ENCODE measurements around the gene CALD1.

Gene CALD1

GRCh38 chr7:134908289-134908688 is 128.9 kb downstream of the CALD1 start:
- H3K36me3 Mint-ChIP-seq (ENCODE audit: insufficient read depth) = no peaks in the 10 kb centered on the region
- H3K4me1 Mint-ChIP-seq (ENCODE audit: low read depth in 2 of 2) = no peaks in the 10 kb centered on the region
- DNase-seq (no peak), ATAC-seq (replicated peaks) (no peak)
- H3K4me3 Mint-ChIP-seq = no peak overlapping the region
- no peak overlapping the region for H3K27ac Mint-ChIP-seq
- H3K9me3 Mint-ChIP-seq = no peaks in the 10 kb centered on the region
- no peaks in the 10 kb centered on the region for H3K27me3 Mint-ChIP-seq

- Mint-ChIP-seq H3K27me3 (peaks cover 0 to 7% of the 10 kb centered on the region in 2 donors), H3K27ac (no peak overlapping the region), H3K4me1 (ENCODE audit: low read depth in 2 of 2) (no peaks in the 10 kb centered on the region), H3K36me3 (ENCODE audit: insufficient read depth) (no peaks in the 10 kb centered on the region), H3K4me3 (no peak overlapping the region), H3K9me3 (no peaks in the 10 kb centered on the region)
- ATAC-seq (replicated peaks) (no peak), DNase-seq (no peak)
These were observed 130.9 kb downstream of the CALD1 start for GRCh38 chr7:134910214-134910890.

- H3K4me3 Mint-ChIP-seq = no peak overlapping the region
- H3K36me3 Mint-ChIP-seq (ENCODE audit: insufficient read depth) = no peaks in the 10 kb centered on the region
- no peak for ATAC-seq (replicated peaks)
- H3K27ac Mint-ChIP-seq = no peak overlapping the region
- no peaks in the 10 kb centered on the region for H3K9me3 Mint-ChIP-seq
- no peaks in the 10 kb centered on the region for H3K4me1 Mint-ChIP-seq (ENCODE audit: low read depth in 2 of 2)
- DNase-seq = no peak
- H3K27me3 Mint-ChIP-seq = peaks cover 0 to 7% of the 10 kb centered on the region in 2 donors
These were observed 131.5 kb downstream of the CALD1 start for GRCh38 chr7:134910968-134911367.

GRCh38 chr7:134916171-134916883 is 136.9 kb downstream of the CALD1 start:
- Mint-ChIP-seq H3K4me1 (ENCODE audit: low read depth in 2 of 2) (no peaks in the 10 kb centered on the region), H3K9me3 (no peaks in the 10 kb centered on the region), H3K4me3 (no peak overlapping the region), H3K36me3 (ENCODE audit: insufficient read depth) (no peaks in the 10 kb centered on the region), H3K27me3 (peaks cover 0 to 20% of the 10 kb centered on the region in 2 donors), H3K27ac (no peak overlapping the region)
- DNase-seq (no peak), ATAC-seq (replicated peaks) (no peak)

- H3K9me3 Mint-ChIP-seq = no peaks in the 10 kb centered on the region
- H3K4me1 Mint-ChIP-seq (ENCODE audit: low read depth in 2 of 2) = no peaks in the 10 kb centered on the region
- no peaks in the 10 kb centered on the region for H3K36me3 Mint-ChIP-seq (ENCODE audit: insufficient read depth)
- H3K4me3 Mint-ChIP-seq = no peak overlapping the region
- H3K27ac Mint-ChIP-seq = no peak overlapping the region
- H3K27me3 Mint-ChIP-seq = peaks cover 0 to 20% of the 10 kb centered on the region in 2 donors
- no peak for DNase-seq
- no peak for ATAC-seq (replicated peaks)
These were observed 139.8 kb downstream of the CALD1 start for GRCh38 chr7:134919240-134919641.

GRCh38 chr7:134920026-134920753 is 140.8 kb downstream of the CALD1 start:
- no peak for ATAC-seq (replicated peaks)
- Mint-ChIP-seq H3K27ac (no peak overlapping the region), H3K4me1 (ENCODE audit: low read depth in 2 of 2) (no peaks in the 10 kb centered on the region), H3K9me3 (peaks cover 2 to 6% of the 10 kb centered on the region in 2 donors), H3K36me3 (ENCODE audit: insufficient read depth) (no peaks in the 10 kb centered on the region), H3K4me3 (no peak overlapping the region), H3K27me3 (peaks cover 4 to 20% of the 10 kb centered on the region in 2 donors)
- no peak for DNase-seq

- no peak for DNase-seq
- Mint-ChIP-seq H3K4me3 (no peak overlapping the region), H3K27me3 (peaks cover 8 to 23% of the 10 kb centered on the region in 2 donors), H3K9me3 (peaks cover 2 to 10% of the 10 kb centered on the region in 2 donors), H3K4me1 (ENCODE audit: low read depth in 2 of 2) (no peaks in the 10 kb centered on the region), H3K27ac (no peak overlapping the region), H3K36me3 (ENCODE audit: insufficient read depth) (no peaks in the 10 kb centered on the region)
- no peak for ATAC-seq (replicated peaks)
These were observed 143.6 kb downstream of the CALD1 start for GRCh38 chr7:134922720-134923704.

- DNase-seq (no peak), ATAC-seq (replicated peaks) (no peak)
- Mint-ChIP-seq H3K27ac (no peak overlapping the region), H3K36me3 (ENCODE audit: insufficient read depth) (no peaks in the 10 kb centered on the region), H3K9me3 (peaks cover 2 to 10% of the 10 kb centered on the region in 2 donors), H3K4me1 (ENCODE audit: low read depth in 2 of 2) (no peaks in the 10 kb centered on the region), H3K27me3 (peaks cover 8 to 10% of the 10 kb centered on the region in 2 donors), H3K4me3 (no peak overlapping the region)
These were observed 146.3 kb downstream of the CALD1 start for GRCh38 chr7:134925766-134926165.

- H3K36me3 Mint-ChIP-seq (ENCODE audit: insufficient read depth) = no peaks in the 10 kb centered on the region
- DNase-seq = no peak
- H3K9me3 Mint-ChIP-seq = peaks cover 2 to 10% of the 10 kb centered on the region in 2 donors
- H3K4me3 Mint-ChIP-seq = no peak overlapping the region
- no peaks in the 10 kb centered on the region for H3K4me1 Mint-ChIP-seq (ENCODE audit: low read depth in 2 of 2)
- H3K27me3 Mint-ChIP-seq = peaks cover 8 to 10% of the 10 kb centered on the region in 2 donors
- ATAC-seq (replicated peaks) = no peak
- H3K27ac Mint-ChIP-seq = no peak overlapping the region
These were observed 147.0 kb downstream of the CALD1 start for GRCh38 chr7:134926396-134926795.

- peaks cover 2 to 10% of the 10 kb centered on the region in 2 donors for H3K9me3 Mint-ChIP-seq
- H3K27me3 Mint-ChIP-seq = peaks cover 8 to 12% of the 10 kb centered on the region in 2 donors
- H3K36me3 Mint-ChIP-seq (ENCODE audit: insufficient read depth) = no peaks in the 10 kb centered on the region
- no peaks in the 10 kb centered on the region for H3K4me1 Mint-ChIP-seq (ENCODE audit: low read depth in 2 of 2)
- DNase-seq (no peak), ATAC-seq (replicated peaks) (no peak)
- no peak overlapping the region for H3K27ac Mint-ChIP-seq
- no peak overlapping the region for H3K4me3 Mint-ChIP-seq
These were observed 147.6 kb downstream of the CALD1 start for GRCh38 chr7:134927076-134927475.

GRCh38 chr7:134927723-134928122 is 148.3 kb downstream of the CALD1 start:
- Mint-ChIP-seq H3K4me1 (ENCODE audit: low read depth in 2 of 2) (peaks cover 0 to under 1% of the 10 kb centered on the region in 2 donors), H3K27ac (no peak overlapping the region), H3K27me3 (peaks cover 8 to 15% of the 10 kb centered on the region in 2 donors), H3K36me3 (ENCODE audit: insufficient read depth) (no peaks in the 10 kb centered on the region), H3K4me3 (no peak overlapping the region), H3K9me3 (peaks cover 2 to 10% of the 10 kb centered on the region in 2 donors)
- DNase-seq = no peak
- no peak for ATAC-seq (replicated peaks)

- H3K27me3 Mint-ChIP-seq = peaks cover 8 to 15% of the 10 kb centered on the region in 2 donors
- no peak for ATAC-seq (replicated peaks)
These were observed 149.1 kb downstream of the CALD1 start for GRCh38 chr7:134928554-134928953.

GRCh38 chr7:134931487-134931886 is 152.1 kb downstream of the CALD1 start:
- Mint-ChIP-seq H3K9me3 (no peaks in the 10 kb centered on the region), H3K27ac (no peak overlapping the region), H3K4me1 (ENCODE audit: low read depth in 2 of 2) (peaks cover 6 to 7% of the 10 kb centered on the region in 2 donors), H3K27me3 (peaks cover 0 to 6% of the 10 kb centered on the region in 2 donors), H3K4me3 (no peak overlapping the region), H3K36me3 (ENCODE audit: insufficient read depth) (no peaks in the 10 kb centered on the region)
- no peak for DNase-seq
- ATAC-seq (replicated peaks) = no peak

More at GRCh38 chr7:134928554-134928953, 149.1 kb downstream of the CALD1 start:
- Mint-ChIP-seq H3K4me1 (ENCODE audit: low read depth in 2 of 2) (peaks cover 6 to 7% of the 10 kb centered on the region in 2 donors), H3K36me3 (ENCODE audit: insufficient read depth) (no peaks in the 10 kb centered on the region), H3K27ac (no peak overlapping the region), H3K4me3 (no peak overlapping the region), H3K9me3 (peaks cover 2 to 10% of the 10 kb centered on the region in 2 donors)
- no peak for DNase-seq

Data from effector memory CD8-positive, alpha-beta T cell (primary cell).